NCI-H524 (cell line): ENCODE data around the gene C3orf49.

Experiments
- DNase-seq, 2 experiments: peaks; one replicate each; lab custom pipeline; 2025; lab: John Stamatoyannopoulos, UW

Gene C3orf49

GRCh38 chr3:63819151-63819398 lies at the start of gene C3orf49:
Gene C3orf49 (plus strand): TSS chr3:63819299. CDS start chr3:63819472, 173 bp downstream.
- DNase-seq: no peak

- DNase-seq: no peak
Measured at GRCh38 chr3:63774781-63775180, 44.3 kb upstream of the C3orf49 start.

GRCh38 chr3:63779227-63779626 lies 39.9 kb upstream of the C3orf49 start:
- DNase-seq: no peak

- peak in 1 of 2 experiments; percentile 10 for DNase-seq
Measured at GRCh38 chr3:63791974-63792373, 27.1 kb upstream of the C3orf49 start.

GRCh38 chr3:63795438-63795837 lies 23.7 kb upstream of the C3orf49 start:
- DNase-seq: no peak

GRCh38 chr3:63798544-63798943 lies 20.6 kb upstream of the C3orf49 start:
- DNase-seq: no peak

- DNase-seq: no peak
Measured at GRCh38 chr3:63798949-63799348, 20.1 kb upstream of the C3orf49 start.

GRCh38 chr3:63800097-63800496 lies 19.0 kb upstream of the C3orf49 start:
- DNase-seq: no peak

- DNase-seq: no peak
Measured at GRCh38 chr3:63803911-63804310, 15.2 kb upstream of the C3orf49 start.

- DNase-seq: no peak
Measured at GRCh38 chr3:63807961-63808565, 11.0 kb upstream of the C3orf49 start.

- no peak for DNase-seq
Measured at GRCh38 chr3:63808633-63809032, 10.5 kb upstream of the C3orf49 start.

GRCh38 chr3:63809607-63810006 lies 9.5 kb upstream of the C3orf49 start:
- no peak for DNase-seq

GRCh38 chr3:63814237-63814636 lies 4.9 kb upstream of the C3orf49 start:
- DNase-seq: no peak

- no peak for DNase-seq
Measured at GRCh38 chr3:63817225-63817624, 1.9 kb upstream of the C3orf49 start.

- peak; percentile 43 to 68 for DNase-seq
Measured at GRCh38 chr3:63818282-63819150, 583 bp upstream of the C3orf49 start.

- DNase-seq: no peak
Measured at GRCh38 chr3:63824309-63824708, 5.2 kb downstream of the C3orf49 start.

GRCh38 chr3:63830526-63830925 lies 11.4 kb downstream of the C3orf49 start:
- no peak for DNase-seq

- no peak for DNase-seq
Measured at GRCh38 chr3:63832395-63832794, 13.3 kb downstream of the C3orf49 start.

GRCh38 chr3:63841704-63842103 lies 22.6 kb downstream of the C3orf49 start:
- no peak for DNase-seq

- no peak for DNase-seq
Measured at GRCh38 chr3:63842127-63842526, 23.0 kb downstream of the C3orf49 start.

GRCh38 chr3:63845215-63845614 lies 26.1 kb downstream of the C3orf49 start:
- DNase-seq: no peak

GRCh38 chr3:63847718-63848450 lies 28.8 kb downstream of the C3orf49 start:
- no peak for DNase-seq

GRCh38 chr3:63849175-63849574 lies 30.1 kb downstream of the C3orf49 start:
- no peak for DNase-seq
